MM.1S (cell line): ENCODE measurements around the gene EHBP1L1.

Experiments used
- CTCF ChIP-seq: fragments of 300-600 bp; sonication (generic); IDR thresholded peaks from 2 replicates; pipeline ENCODE4 v1.5.1; 2016; ENCODE audit warnings: antibody characterized with exemption, low read length, mixed read lengths
- EZH2phosphoT487 ChIP-seq: fragments of 300-600 bp; sonication (generic); IDR thresholded peaks from 2 replicates; pipeline ENCODE4 v1.6.1; 2018; ENCODE audit warnings: antibody characterized with exemption, low read length

DNA sequence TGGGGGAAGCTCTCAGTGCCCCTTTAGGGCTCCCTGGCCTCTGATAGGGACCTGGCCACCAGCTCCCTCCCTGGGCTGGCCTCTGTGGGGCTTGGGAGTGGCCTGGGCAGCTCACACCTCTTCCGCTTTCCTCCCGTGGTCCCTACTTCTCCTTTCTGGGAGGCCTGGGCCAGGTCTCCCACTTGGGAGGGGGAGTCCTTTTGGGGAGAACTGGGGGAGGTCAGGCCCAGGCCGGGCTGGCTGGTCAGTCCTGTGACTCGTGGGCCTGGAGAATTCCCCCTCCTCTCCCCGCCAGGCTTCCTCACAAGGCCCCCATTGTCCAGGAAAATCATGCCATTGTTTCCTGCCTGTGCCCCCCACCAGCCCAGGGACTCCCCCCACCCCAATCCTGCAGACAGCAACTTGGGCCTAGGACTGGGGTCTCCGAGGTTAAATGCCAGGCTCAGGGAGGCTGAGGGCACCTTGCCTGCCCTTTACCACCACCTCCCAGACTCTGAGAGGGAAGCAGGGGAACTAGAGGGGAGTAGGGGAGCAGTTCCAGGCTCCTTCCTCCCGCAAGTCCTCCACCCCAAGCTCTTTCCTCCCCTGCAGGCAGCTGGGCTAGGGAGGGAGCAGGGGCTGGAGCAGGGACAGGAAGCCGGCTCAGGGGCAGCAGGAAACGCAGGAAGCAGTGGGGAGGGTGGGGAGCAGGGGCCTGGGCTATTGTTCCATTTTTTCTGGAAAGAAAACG, 35.3 kb downstream of the EHBP1L1 start:
- TF ChIP-seq EZH2phosphoT487 = no peak
- no peak for TF ChIP-seq CTCF
